Kidney (tissue), 14 donors: ENCODE results near the gene GZMM. TPM values are rescaled to one million over a fixed set of nuclear protein-coding genes. Genes with fewer than 3 reads are reported as not detected.

Experiments
- DNase-seq, 5 donors: peaks; one replicate each; pipeline ENCODE4 v3.0.0-alpha.2; 2013 to 2020
- FAIRE-seq: peaks from 2 replicates; lab custom pipeline; 2012; peaks lifted over from hg19 to GRCh38; lab: Jason Lieb, UNC
- H3K27ac ChIP-seq, 2 donors: one replicate each; pipeline ENCODE4 v1.7.0; 2013; ENCODE audit warnings: low read depth in 2 of 2, low read length in 2 of 2, inconsistent platforms in 1 of 2
- H3K27me3 ChIP-seq: one replicate; pipeline ENCODE4 v1.7.1; 2013; ENCODE audit warnings: low read length, inconsistent platforms; ENCODE audit not compliant: control insufficient read depth, insufficient read depth
- H3K36me3 ChIP-seq, 3 donors: one replicate each; pipeline versions ENCODE4 v1.7.0 to v1.7.1; 2013; ENCODE audit warnings: low read length in 3 of 3, control low read depth in 1 of 3, inconsistent platforms in 1 of 3; ENCODE audit not compliant: insufficient read depth in 3 of 3, control insufficient read depth in 2 of 3
- H3K4me1 ChIP-seq, 3 donors: one replicate each; pipeline versions ENCODE4 v1.7.0 to v1.7.1; 2013; ENCODE audit warnings: low read length in 3 of 3, inconsistent platforms in 1 of 3, low read depth in 1 of 3; ENCODE audit not compliant: control insufficient read depth in 2 of 3, insufficient read depth in 2 of 3
- H3K4me3 ChIP-seq, 3 donors: one replicate each; pipeline versions ENCODE4 v1.7.0 to v1.8.1; 2013; ENCODE audit warnings: low read length in 3 of 3, control low read depth in 1 of 3, inconsistent platforms in 1 of 3
- H3K9ac ChIP-seq, 3 donors: one replicate each; pipeline versions ENCODE4 v1.7.0 to v1.7.1; 2013; ENCODE audit warnings: low read length in 3 of 3, control low read depth in 1 of 3, inconsistent platforms in 1 of 3
- H3K9me3 ChIP-seq, 3 donors: one replicate each; pipeline versions ENCODE4 v1.7.0 to v1.7.1; 2013; ENCODE audit warnings: low read length in 3 of 3, control low read depth in 1 of 3, inconsistent platforms in 1 of 3; ENCODE audit not compliant: control insufficient read depth in 2 of 3, insufficient read depth in 1 of 3
- intact Hi-C: fragments of 100-400 bp; cut with DNase I; formaldehyde crosslinking; loops from one replicate; pipeline ENCODE4 v1.11.1; 2022
- polyA plus RNA-seq: library from polyadenylated mRNA; stranded (reverse); fragments of 350-450 nt; fragmentation: Illumina TruSeq; extraction: RNeasy Lipid Tissue Mini Kit (QIAGEN cat#74804); gene quantifications from one replicate; pipeline ENCODE4 v1.2.3, GENCODE V29; 2014; ENCODE audit warnings: low read depth, low replicate concordance; ENCODE audit not compliant: insufficient read depth
- total RNA-seq: library from RNA; stranded (reverse); fragmentation: NEBNext Ultra II Directional; extraction: Animal tissue kit (Norgen Biotek cat#: 25700); gene quantifications from one replicate; pipeline ENCODE4 v1.2.1, GENCODE V29; 2021
- TF ChIP-seq, protein P1 (sequence below): IDR thresholded peaks from 3 replicates; pipeline ENCODE4 v1.5.1; 2012; ENCODE audit warnings: mild to moderate bottlenecking, moderate library complexity, borderline replicate concordance; ENCODE audit not compliant: insufficient read depth; ENCODE audit errors: extremely low read depth
- donor health status: control.
- donor health status: control.
- donor health status: control.
- donor health status: control.
- donor health status: control.
- donor health status: DM: yes; HTN: yes; CAD: no.
- donor health status: Normal renal cell carcinoma (clear cell type).

Gene GZMM
- total and polyA plus RNA-seq, 2 donors from 2014 or later, result 2.8 TPM; not detected in 1

GRCh38 chr19:538641-539428 is 5.0 kb upstream of the GZMM start:
- intact Hi-C loops, result no loop called here
- Histone ChIP-seq H3K4me3 (no peak overlapping the region), H3K4me1 (peaks cover 0 to 9% (median 0%) of the 10 kb centered on the region in 3 donors), H3K27ac (no peak overlapping the region), H3K9ac (no peak overlapping the region), H3K27me3 (no peaks in the 10 kb centered on the region), H3K36me3 (peaks cover 0 to 17% (median 5%) of the 10 kb centered on the region in 3 donors), H3K9me3 (no peaks in the 10 kb centered on the region)
- FAIRE-seq (no peak), DNase-seq (peak in 1 of 5 donors; percentile 72)
- TF ChIP-seq, protein P1, sequence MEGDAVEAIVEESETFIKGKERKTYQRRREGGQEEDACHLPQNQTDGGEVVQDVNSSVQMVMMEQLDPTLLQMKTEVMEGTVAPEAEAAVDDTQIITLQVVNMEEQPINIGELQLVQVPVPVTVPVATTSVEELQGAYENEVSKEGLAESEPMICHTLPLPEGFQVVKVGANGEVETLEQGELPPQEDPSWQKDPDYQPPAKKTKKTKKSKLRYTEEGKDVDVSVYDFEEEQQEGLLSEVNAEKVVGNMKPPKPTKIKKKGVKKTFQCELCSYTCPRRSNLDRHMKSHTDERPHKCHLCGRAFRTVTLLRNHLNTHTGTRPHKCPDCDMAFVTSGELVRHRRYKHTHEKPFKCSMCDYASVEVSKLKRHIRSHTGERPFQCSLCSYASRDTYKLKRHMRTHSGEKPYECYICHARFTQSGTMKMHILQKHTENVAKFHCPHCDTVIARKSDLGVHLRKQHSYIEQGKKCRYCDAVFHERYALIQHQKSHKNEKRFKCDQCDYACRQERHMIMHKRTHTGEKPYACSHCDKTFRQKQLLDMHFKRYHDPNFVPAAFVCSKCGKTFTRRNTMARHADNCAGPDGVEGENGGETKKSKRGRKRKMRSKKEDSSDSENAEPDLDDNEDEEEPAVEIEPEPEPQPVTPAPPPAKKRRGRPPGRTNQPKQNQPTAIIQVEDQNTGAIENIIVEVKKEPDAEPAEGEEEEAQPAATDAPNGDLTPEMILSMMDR, result no peak

GRCh38 chr19:539429-540030 is 4.3 kb upstream of the GZMM start:
- TF ChIP-seq, protein P1, result no peak
- Histone ChIP-seq H3K27ac (no peak overlapping the region), H3K36me3 (peaks cover 0 to 17% (median 5%) of the 10 kb centered on the region in 3 donors), H3K4me1 (peaks cover 0 to 4% (median 0%) of the 10 kb centered on the region in 3 donors), H3K4me3 (no peak overlapping the region), H3K9ac (no peak overlapping the region), H3K27me3 (no peaks in the 10 kb centered on the region), H3K9me3 (no peaks in the 10 kb centered on the region)
- intact Hi-C loops, result no loop called here
- DNase-seq, result peak in 1 of 5 donors; percentile 69
- no peak for FAIRE-seq

DNA sequence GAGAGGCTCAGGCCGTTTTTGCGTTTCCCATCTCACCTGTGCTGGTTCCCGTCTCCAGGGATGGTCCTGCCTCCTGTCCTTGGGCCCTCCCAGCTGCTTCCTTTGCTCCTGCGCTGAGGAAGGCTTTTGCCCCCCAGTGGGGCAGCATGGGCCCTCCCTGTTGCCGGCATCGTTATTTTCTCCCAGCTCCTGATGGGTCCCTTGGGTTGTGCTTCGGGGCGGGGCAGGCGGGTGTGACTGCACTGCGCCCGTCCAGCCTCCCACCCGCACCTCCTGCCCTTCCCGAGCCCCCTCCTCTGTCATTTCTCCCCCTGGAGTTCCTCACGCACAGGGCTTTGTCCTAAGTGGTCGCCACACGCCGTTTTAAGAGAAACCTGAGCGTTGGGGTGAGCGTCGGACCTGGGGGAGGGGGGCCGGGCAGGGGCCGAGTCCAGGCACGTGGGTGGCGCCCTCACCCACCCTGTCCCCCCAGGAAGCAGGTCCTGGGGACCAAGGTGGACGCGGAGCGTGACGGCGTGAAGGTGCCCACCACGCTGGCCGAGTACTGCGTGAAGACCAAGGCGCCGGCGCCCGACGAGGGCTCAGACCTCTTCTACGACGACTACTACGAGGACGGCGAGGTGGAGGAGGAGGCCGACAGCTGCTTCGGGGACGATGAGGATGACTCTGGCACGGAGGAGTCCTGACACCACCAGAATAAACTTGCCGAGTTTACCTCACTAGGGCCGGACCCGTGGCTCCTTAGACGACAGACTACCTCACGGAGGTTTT is 2.8 kb upstream of the GZMM start:
- no peak for FAIRE-seq
- H3K4me3 ChIP-seq, result no peak overlapping the region
- H3K9me3 ChIP-seq, result no peaks in the 10 kb centered on the region
- H3K4me1 ChIP-seq, result no peaks in the 10 kb centered on the region
- TF ChIP-seq, protein P1, result no peak
- intact Hi-C loops, result no loop called here
- no peaks in the 10 kb centered on the region for H3K27me3 ChIP-seq
- no peak overlapping the region for H3K9ac ChIP-seq
- H3K36me3 ChIP-seq, result peaks cover 0 to 15% (median 5%) of the 10 kb centered on the region in 3 donors
- peak in 1 of 5 donors; percentile 73 for DNase-seq
- no peak overlapping the region for H3K27ac ChIP-seq
